HG03558 (cell line): Measurements from ENCODE around the gene EDN2.

Source experiments
- ATAC-seq: cut with Tn5 transposase; IDR thresholded peaks from one replicate; pipeline ENCODE4 v1.9.1; 2021; ENCODE audit warnings: moderate number of reproducible peaks; ENCODE audit not compliant: unreplicated experiment; ENCODE audit errors: extremely low read depth

EDN2 gene

GRCh38 chr1:41486371-41487125 lies 2.1 kb upstream of the EDN2 start:
- ATAC-seq = no peak

GRCh38 chr1:41486053-41486370 lies 1.5 kb upstream of the EDN2 start:
- ATAC-seq = no peak

GRCh38 chr1:41485605-41486004 lies 1.1 kb upstream of the EDN2 start:
- no peak for ATAC-seq

- ATAC-seq = no peak
Observed at GRCh38 chr1:41483960-41484401, 502 bp downstream of the EDN2 start.

- no peak for ATAC-seq
Observed at GRCh38 chr1:41483001-41483850, 1.3 kb downstream of the EDN2 start.

GRCh38 chr1:41482001-41482765 lies 2.3 kb downstream of the EDN2 start:
- no peak for ATAC-seq

- no peak for ATAC-seq
Observed at GRCh38 chr1:41481109-41481775, 3.2 kb downstream of the EDN2 start.

- ATAC-seq = no peak
Observed at GRCh38 chr1:41480204-41481108, 4.0 kb downstream of the EDN2 start.

GRCh38 chr1:41479808-41480160 lies 4.7 kb downstream of the EDN2 start:
- no peak for ATAC-seq

- ATAC-seq = no peak
Observed at GRCh38 chr1:41479000-41479807, 5.3 kb downstream of the EDN2 start.

- ATAC-seq = no peak
Observed at GRCh38 chr1:41478118-41478748, 6.2 kb downstream of the EDN2 start.

- no peak for ATAC-seq
Observed at GRCh38 chr1:41476807-41477361, 7.6 kb downstream of the EDN2 start.

- no peak for ATAC-seq
Observed at GRCh38 chr1:41475859-41476567, 8.5 kb downstream of the EDN2 start.

GRCh38 chr1:41475346-41475745 lies 9.1 kb downstream of the EDN2 start:
- ATAC-seq = no peak

- no peak for ATAC-seq
Observed at GRCh38 chr1:41474490-41475271, 9.8 kb downstream of the EDN2 start.

GRCh38 chr1:41473738-41474362 lies 10.6 kb downstream of the EDN2 start:
- no peak for ATAC-seq
